Stomach (tissue), 4 donors: ENCODE results near the gene INPP5K.

Experiments used
- CTCF ChIP-seq, 7 experiments: fragments of 450-650 bp in 4 of 7; fragments of 200-600 bp in 3 of 7; sonication (generic) in 3 of 7; IDR thresholded peaks; one replicate each; pipeline ENCODE4 v1.5.1; 2016 to 2019; ENCODE audit warnings: antibody characterized with exemption in 7 of 7, control low read depth in 2 of 7, mild to moderate bottlenecking in 1 of 7
- EP300 ChIP-seq: sonication (generic); formaldehyde crosslinking; IDR thresholded peaks from one replicate; pipeline ENCODE4 v1.6.1; 2017; ENCODE audit warnings: antibody characterized with exemption
- POLR2A ChIP-seq, 4 donors: fragments of 450-650 bp; IDR thresholded peaks; one replicate each; pipeline ENCODE4 v1.6.1; 2016; ENCODE audit warnings: antibody characterized with exemption in 4 of 4, control low read depth in 2 of 4, mild to moderate bottlenecking in 1 of 4, moderate library complexity in 1 of 4
- POLR2AphosphoS5 ChIP-seq, 3 donors: sonication (generic); formaldehyde crosslinking; IDR thresholded peaks; one replicate each; pipeline ENCODE4 v1.6.1; 2016; ENCODE audit warnings: antibody characterized with exemption in 3 of 3

- no peak for TF ChIP-seq CTCF (IDR thresholded peaks at IDR 0.05)
- no peak for TF ChIP-seq POLR2AphosphoS5 (IDR thresholded peaks at IDR 0.05)
- TF ChIP-seq POLR2A (IDR thresholded peaks at IDR 0.05): no peak
- TF ChIP-seq EP300: no peak
These were observed 11.5 kb downstream of the INPP5K start for GRCh38 chr17:1504866-1505265.
